OCI-LY3 (cell line): ENCODE results near the gene OSTF1.
A peak's percentile ranks its signal among the peaks of the same experiment; 100 is the strongest.

Source experiments
- H2AFZ ChIP-seq: fragments of 200-600, 300-600 bp; shearing (Covaris generic); 2 replicates; pipeline ENCODE4 v1.6.0; 2014; ENCODE audit warnings: antibody characterized with exemption, low read depth, low read length
- H3K27ac ChIP-seq: fragments of 200-600, 300-600 bp; sonication (generic); 2 replicates; pipeline ENCODE4 v1.5.1; 2014; ENCODE audit warnings: mild to moderate bottlenecking, low read length, moderate library complexity, mixed read lengths
- H3K27me3 ChIP-seq: fragments of 200-600, 300-600 bp; sonication (generic); 2 replicates; pipeline ENCODE4 v1.6.1; 2014; ENCODE audit warnings: low read depth, low read length, mixed read lengths
- H3K36me3 ChIP-seq: fragments of 200-600, 300-600 bp; sonication (generic); replicated peaks from 2 replicates; pipeline ENCODE3; 2014; ENCODE audit warnings: low read depth, low read length, mixed read lengths
- H3K4me1 ChIP-seq: fragments of 300-600, 200-600 bp; sonication (generic); 2 replicates; pipeline ENCODE4 v1.6.1; 2014; ENCODE audit warnings: low read length, mixed read lengths
- H3K4me2 ChIP-seq: fragments of 200-600, 300-600 bp; sonication (generic); 2 replicates; pipeline ENCODE4 v1.6.1; 2014; ENCODE audit warnings: low read length, mixed read lengths
- H3K4me3 ChIP-seq: fragments of 300-600, 200-600 bp; sonication (generic); 2 replicates; pipeline ENCODE4 v1.5.1; 2014; ENCODE audit warnings: antibody characterized with exemption, mild to moderate bottlenecking, low read length, moderate library complexity
- H3K79me2 ChIP-seq: fragments of 300-600, 200-600 bp; shearing (Covaris generic); 2 replicates; pipeline ENCODE4 v1.6.1; 2014; ENCODE audit warnings: mild to moderate bottlenecking, low read length, mixed read lengths
- H3K9ac ChIP-seq: fragments of 300-600, 200-600 bp; shearing (Covaris generic); 2 replicates; pipeline ENCODE4 v1.6.0; 2014; ENCODE audit warnings: mild to moderate bottlenecking, low read length, moderate library complexity
- H3K9me3 ChIP-seq: fragments of 200-600, 300-600 bp; shearing (Covaris generic); 2 replicates; pipeline ENCODE4 v1.6.1; 2014; ENCODE audit warnings: low read length, mixed read lengths; ENCODE audit not compliant: insufficient read depth
- H4K20me1 ChIP-seq: fragments of 200-600, 300-600 bp; sonication (generic); 2 replicates; pipeline ENCODE4 v1.6.1; 2016; ENCODE audit warnings: low read length, mixed read lengths; ENCODE audit not compliant: insufficient read depth
- CTCF ChIP-seq: fragments of 200-600, 300-600 bp; sonication (generic); IDR thresholded peaks from 2 replicates; pipeline ENCODE4 v1.5.1; 2014; ENCODE audit warnings: antibody characterized with exemption, low read length, low read depth
- EZH2phosphoT487 ChIP-seq: fragments of 200-600 bp; shearing (Covaris generic); IDR thresholded peaks from 2 replicates; pipeline ENCODE4 v1.6.1; 2018; ENCODE audit warnings: antibody characterized with exemption, mixed run types, low read depth

Gene OSTF1

GRCh38 chr9:75085640-75086039 is 2.7 kb upstream of the OSTF1 start:
- H3K4me3 ChIP-seq, result no peak overlapping the region
- 0 out of 2 replicates have a peak, but pooled peaks cover 8% of the 10 kb centered on the region for H4K20me1 ChIP-seq
- no peak overlapping the region for H3K27ac ChIP-seq
- H3K9me3 ChIP-seq, result no peaks in the 10 kb centered on the region
- no peaks in the 10 kb centered on the region for H3K79me2 ChIP-seq
- no peak for TF ChIP-seq CTCF
- no peak for TF ChIP-seq EZH2phosphoT487
- no peak overlapping the region for H3K9ac ChIP-seq
- H3K4me1 ChIP-seq, result peaks cover 11% of the 10 kb centered on the region
- H3K4me2 ChIP-seq, result no peak overlapping the region
- H3K27me3 ChIP-seq, result no peaks in the 10 kb centered on the region
- H3K36me3 ChIP-seq, result no peaks in the 10 kb centered on the region
- H2AFZ ChIP-seq, result no peak overlapping the region

- Histone ChIP-seq H3K4me2 (peak overlapping the region; percentile 80), H3K27ac (no peak overlapping the region), H4K20me1 (0 out of 2 replicates have a peak, but pooled peaks cover 8% of the 10 kb centered on the region), H2AFZ (0 out of 2 replicates have a peak overlapping the region, but pooled peaks have one; percentile 89), H3K9me3 (no peaks in the 10 kb centered on the region), H3K9ac (peak overlapping the region; percentile 78; the same call in 1 of the 2 replicates), H3K4me1 (peaks cover 11% of the 10 kb centered on the region), H3K36me3 (no peaks in the 10 kb centered on the region), H3K27me3 (no peaks in the 10 kb centered on the region), H3K79me2 (no peaks in the 10 kb centered on the region), H3K4me3 (peak overlapping the region; percentile 92)
- TF ChIP-seq EZH2phosphoT487 (no peak), CTCF (no peak)
Measured at GRCh38 chr9:75086541-75087288, 1.6 kb upstream of the OSTF1 start.

- peak overlapping the region; percentile 30; the same call in 1 of the 2 replicates for H3K27ac ChIP-seq
- no peaks in the 10 kb centered on the region for H3K79me2 ChIP-seq
- H3K4me1 ChIP-seq, result peaks cover 11% of the 10 kb centered on the region
- H3K9me3 ChIP-seq, result no peaks in the 10 kb centered on the region
- 0 out of 2 replicates have a peak, but pooled peaks cover 8% of the 10 kb centered on the region for H4K20me1 ChIP-seq
- H3K27me3 ChIP-seq, result no peaks in the 10 kb centered on the region
- peak overlapping the region; percentile 80 for H3K4me2 ChIP-seq
- TF ChIP-seq EZH2phosphoT487 (no peak), CTCF (no peak)
- no peaks in the 10 kb centered on the region for H3K36me3 ChIP-seq
- peak overlapping the region; percentile 78 for H3K9ac ChIP-seq
- H3K4me3 ChIP-seq, result peak overlapping the region; percentile 92
- H2AFZ ChIP-seq, result peak overlapping the region; percentile 89
Measured at GRCh38 chr9:75087289-75087823, 958 bp upstream of the OSTF1 start.

GRCh38 chr9:75088646-75089372 is 495 bp downstream of the OSTF1 start:
- no peak for TF ChIP-seq CTCF
- no peak for TF ChIP-seq EZH2phosphoT487
- peak overlapping the region; percentile 92 for H3K4me3 ChIP-seq
- peak overlapping the region; percentile 79 for H3K9ac ChIP-seq
- no peaks in the 10 kb centered on the region for H3K27me3 ChIP-seq
- H3K4me2 ChIP-seq, result peak overlapping the region; percentile 84
- H3K9me3 ChIP-seq, result no peaks in the 10 kb centered on the region
- H3K36me3 ChIP-seq, result no peaks in the 10 kb centered on the region
- no peaks in the 10 kb centered on the region for H3K79me2 ChIP-seq
- peak overlapping the region; percentile 84 for H2AFZ ChIP-seq
- 0 out of 2 replicates have a peak, but pooled peaks cover 8% of the 10 kb centered on the region for H4K20me1 ChIP-seq
- peak overlapping the region; percentile 69 for H3K27ac ChIP-seq
- H3K4me1 ChIP-seq, result peaks cover 11% of the 10 kb centered on the region
